GM13977 (cell line): ENCODE measurements around the gene MACROD2.

Experiments
- DNase-seq: peaks from one replicate; pipeline ENCODE4 v3.0.0; 2012; ENCODE audit warnings: low spot score
- CTCF ChIP-seq: IDR thresholded peaks from 2 replicates; pipeline ENCODE4 v1.5.1; 2012; ENCODE audit warnings: mild to moderate bottlenecking, control low read depth; ENCODE audit not compliant: insufficient read depth; ENCODE audit errors: extremely low read depth, missing control alignments
- in situ Hi-C: fragments of 300-500 bp; cut with MboI; formaldehyde crosslinking; loops from one replicate; pipeline ENCODE4 v1.12.0; 2022; ENCODE audit warnings: low sequenced_read_pairs, low pct_unique_long_range_greater_than_20kb, mixed read lengths, inconsistent platforms; ENCODE audit not compliant: unreplicated experiment

The MACROD2 gene

DNA sequence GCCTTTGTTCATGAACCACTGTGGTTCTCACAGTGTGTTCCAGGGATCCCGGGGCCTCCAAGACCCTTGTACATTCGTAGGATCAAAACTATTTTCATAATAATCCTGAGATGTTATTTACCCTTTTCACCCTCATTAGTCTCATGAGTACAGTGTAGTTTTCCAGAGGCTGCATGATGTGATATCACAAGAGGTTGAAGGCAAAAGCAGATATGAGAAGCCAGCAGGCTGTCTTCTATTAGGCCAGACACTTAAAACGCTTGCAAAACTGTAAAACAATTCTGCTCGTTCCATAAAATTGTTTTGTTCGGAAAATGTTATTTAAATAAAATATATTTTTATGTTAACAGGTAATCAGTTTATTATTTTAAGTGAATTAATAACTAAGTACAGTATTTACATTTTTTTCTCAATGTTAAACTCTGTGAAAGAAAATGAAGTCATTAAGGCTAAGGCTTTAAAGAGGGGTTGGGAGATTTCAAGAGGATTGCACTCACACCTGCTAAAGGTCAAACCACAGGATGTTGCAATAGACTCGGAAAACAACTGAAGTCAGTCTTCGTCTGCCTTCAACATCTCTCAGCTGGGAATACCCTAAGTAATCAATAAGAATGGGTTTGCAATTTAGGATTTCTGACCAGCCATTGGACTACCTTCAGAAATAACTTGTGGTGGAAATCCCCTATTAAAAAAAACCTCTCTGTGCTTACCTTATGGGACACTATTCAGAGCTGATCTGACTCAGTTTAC, 2103.7 kb downstream of the MACROD2 start:
- in situ Hi-C loops = no loop called here
- TF ChIP-seq CTCF = no peak
- DNase-seq = no peak

DNA sequence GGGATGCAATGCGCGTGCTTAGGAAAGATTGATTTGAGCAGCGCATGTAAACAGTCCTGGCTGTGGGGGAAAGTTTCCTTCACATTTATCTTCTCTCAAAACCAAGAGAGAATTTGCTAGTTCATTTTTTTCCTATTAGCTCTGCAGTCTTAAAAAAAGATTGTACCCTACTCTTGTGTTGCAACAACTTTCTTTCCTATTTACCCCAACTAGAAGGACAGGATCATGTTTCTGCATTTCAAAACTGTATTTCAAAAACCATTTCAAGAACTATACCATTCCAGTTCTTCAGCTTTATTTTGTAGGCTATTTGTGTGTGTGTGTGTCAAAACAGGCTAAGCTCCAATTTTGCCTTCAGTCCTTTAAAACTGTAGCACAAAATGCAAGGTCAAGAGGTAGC, 2104.8 kb downstream of the MACROD2 start:
- in situ Hi-C loops = no loop called here
- no peak for DNase-seq
- no peak for TF ChIP-seq CTCF

GRCh38 chr20:16100767-16101166, 2105.5 kb downstream of the MACROD2 start:
- no peak for DNase-seq
- in situ Hi-C loops = no loop called here
- no peak for TF ChIP-seq CTCF
